ENCODE data around the gene LTBP3. TPM values are rescaled to one million over a fixed set of nuclear protein-coding genes. Genes with fewer than 3 reads are reported as not detected.

LTBP3 gene
- total RNA-seq, 1 donor from 2014 or later = 25.0 TPM

DNA sequence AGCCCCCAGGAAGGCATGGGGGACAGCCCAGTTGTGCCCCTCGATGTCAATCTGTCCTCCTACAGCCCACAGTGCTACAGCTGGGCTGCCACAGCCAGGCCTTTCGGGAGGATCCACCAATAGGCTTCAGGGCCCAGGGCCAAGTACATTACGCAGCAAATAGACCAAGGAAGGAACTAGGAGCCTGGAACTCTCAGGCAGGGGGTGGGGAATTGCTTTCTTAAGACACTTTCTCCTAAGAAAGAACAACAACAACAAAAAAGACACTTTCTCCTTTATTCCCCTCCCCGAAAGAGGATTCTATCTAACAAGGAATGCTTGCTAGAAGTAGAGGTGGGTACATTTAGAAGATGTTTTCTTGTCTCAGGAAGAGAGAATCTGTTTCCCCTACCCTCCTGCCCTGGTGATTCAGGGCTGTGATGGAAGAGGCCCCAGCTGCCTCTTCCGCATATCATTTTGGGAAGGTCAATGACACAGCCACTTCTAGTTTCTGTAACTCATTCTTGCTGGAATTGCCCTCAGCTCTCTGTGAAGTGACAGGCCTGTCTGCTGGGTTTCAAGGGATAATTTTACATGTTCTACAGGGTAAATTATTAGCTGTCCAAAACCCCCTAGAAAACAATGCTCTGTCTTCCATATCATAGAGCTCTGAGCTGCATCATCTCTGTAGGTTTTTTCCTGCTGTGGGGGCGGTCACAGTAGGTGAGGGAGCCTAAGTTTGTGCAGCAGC is 65.4 kb downstream of the LTBP3 start:
- H3K4me3 Mint-ChIP-seq = peak overlapping the region; percentile 73
- H3K27me3 Mint-ChIP-seq = no peaks in the 10 kb centered on the region
- TF ChIP-seq, protein P1, sequence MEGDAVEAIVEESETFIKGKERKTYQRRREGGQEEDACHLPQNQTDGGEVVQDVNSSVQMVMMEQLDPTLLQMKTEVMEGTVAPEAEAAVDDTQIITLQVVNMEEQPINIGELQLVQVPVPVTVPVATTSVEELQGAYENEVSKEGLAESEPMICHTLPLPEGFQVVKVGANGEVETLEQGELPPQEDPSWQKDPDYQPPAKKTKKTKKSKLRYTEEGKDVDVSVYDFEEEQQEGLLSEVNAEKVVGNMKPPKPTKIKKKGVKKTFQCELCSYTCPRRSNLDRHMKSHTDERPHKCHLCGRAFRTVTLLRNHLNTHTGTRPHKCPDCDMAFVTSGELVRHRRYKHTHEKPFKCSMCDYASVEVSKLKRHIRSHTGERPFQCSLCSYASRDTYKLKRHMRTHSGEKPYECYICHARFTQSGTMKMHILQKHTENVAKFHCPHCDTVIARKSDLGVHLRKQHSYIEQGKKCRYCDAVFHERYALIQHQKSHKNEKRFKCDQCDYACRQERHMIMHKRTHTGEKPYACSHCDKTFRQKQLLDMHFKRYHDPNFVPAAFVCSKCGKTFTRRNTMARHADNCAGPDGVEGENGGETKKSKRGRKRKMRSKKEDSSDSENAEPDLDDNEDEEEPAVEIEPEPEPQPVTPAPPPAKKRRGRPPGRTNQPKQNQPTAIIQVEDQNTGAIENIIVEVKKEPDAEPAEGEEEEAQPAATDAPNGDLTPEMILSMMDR (IDR thresholded peaks at IDR 0.05) = no peak
- POLR2A ChIA-PET = interaction anchor here (0.5 to 26.3 kb wide), 12 partner anchors 12 to 1861 kb away, joined by 3 to 3752 read pairs (median 13); partner anchors contain the start of genes FRMD8, MALAT1, MUS81 and NEAT1
- intact Hi-C loops (cut with micrococcal nuclease) = no loop called here
- peaks cover 77% of the 10 kb centered on the region for H3K4me1 Mint-ChIP-seq
- ATAC-seq (ENCODE audit: low read depth) (peak; percentile 10), DNase-seq (no peak)
- H3K36me3 Mint-ChIP-seq (ENCODE audit: low read depth) = peaks cover under 1% of the 10 kb centered on the region
- H3K9me3 Mint-ChIP-seq = no peaks in the 10 kb centered on the region
- H3K27ac Mint-ChIP-seq = peak overlapping the region; percentile 90
- CTCF ChIA-PET = interaction anchor here (0.6 to 2.7 kb wide), 7 partner anchors 10 to 105 kb away, joined by 3 to 9 read pairs (median 4); no protein-coding TSS in a partner anchor

DNA sequence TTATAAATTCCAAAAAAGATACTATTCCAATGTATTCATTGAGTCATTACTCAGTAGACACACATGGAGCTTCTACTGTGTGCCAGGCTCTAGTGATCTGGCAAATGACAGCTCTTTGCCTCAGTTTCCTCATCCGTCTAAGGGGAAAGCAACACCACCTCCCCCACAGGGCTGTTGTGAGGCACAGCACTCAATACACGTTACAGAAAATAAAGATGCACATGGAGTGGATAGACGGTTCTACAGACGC is 65.8 kb downstream of the LTBP3 start:
- Mint-ChIP-seq H3K36me3 (ENCODE audit: low read depth) (no peaks in the 10 kb centered on the region), H3K27ac (peak overlapping the region; percentile 90), H3K4me3 (peak overlapping the region; percentile 52), H3K27me3 (no peaks in the 10 kb centered on the region), H3K4me1 (peaks cover 81% of the 10 kb centered on the region), H3K9me3 (no peaks in the 10 kb centered on the region)
- no peak for DNase-seq
- CTCF ChIA-PET = interaction anchor here (0.6 to 2.7 kb wide), 4 partner anchors 10 to 104 kb away, joined by 3 to 9 read pairs (median 4); no protein-coding TSS in a partner anchor
- POLR2A ChIA-PET = interaction anchor here (1.1 to 26.3 kb wide), 9 partner anchors 12 to 367 kb away, joined by 3 to 3752 read pairs (median 133); partner anchors contain the start of genes FRMD8, MALAT1, MUS81 and NEAT1
- intact Hi-C loops (cut with micrococcal nuclease) = no loop called here
- TF ChIP-seq, protein P1 (IDR thresholded peaks at IDR 0.05) = no peak
- no peak for ATAC-seq (ENCODE audit: low read depth)

DNA sequence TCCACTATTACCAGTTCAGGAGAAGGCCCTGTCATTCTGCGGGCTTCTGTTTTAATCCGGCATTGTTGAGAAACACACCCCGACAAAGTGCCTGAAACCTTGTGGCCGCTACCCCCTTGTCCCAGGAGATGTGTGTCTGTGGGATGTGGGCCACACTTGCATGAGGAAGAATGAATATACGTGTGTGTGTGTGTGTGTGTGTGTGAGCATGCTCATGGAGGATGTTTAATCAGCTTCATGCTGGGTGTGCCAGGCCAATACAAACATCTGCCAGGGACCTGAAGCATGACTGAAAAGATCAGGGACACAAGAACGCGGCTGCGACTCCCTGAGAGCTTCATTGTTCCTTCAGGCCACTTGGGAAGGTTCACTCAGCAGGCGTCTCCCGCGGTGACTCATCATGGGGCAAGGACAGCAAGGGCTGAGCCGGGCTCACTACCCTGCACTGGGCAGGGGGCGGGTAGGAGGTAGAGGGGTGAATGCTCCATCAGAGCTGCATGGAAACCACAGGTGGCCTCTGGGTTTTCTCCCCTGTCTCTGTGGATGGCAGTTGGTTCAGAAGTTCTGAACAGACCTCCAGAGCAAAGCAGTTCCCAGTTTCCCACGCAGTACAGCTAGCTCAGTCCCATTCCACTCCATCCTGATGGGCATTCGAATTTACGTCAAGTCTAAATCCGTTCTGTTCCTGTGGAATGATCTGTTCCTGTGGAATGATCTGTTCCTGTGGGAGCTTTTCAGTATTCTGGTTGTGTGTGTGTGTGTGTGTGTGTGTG is 66.4 kb downstream of the LTBP3 start:
- intact Hi-C loops (cut with micrococcal nuclease) = no loop called here
- Mint-ChIP-seq H3K9me3 (no peaks in the 10 kb centered on the region), H3K36me3 (ENCODE audit: low read depth) (no peaks in the 10 kb centered on the region), H3K4me1 (peaks cover 82% of the 10 kb centered on the region), H3K27ac (peak overlapping the region; percentile 90), H3K27me3 (no peaks in the 10 kb centered on the region), H3K4me3 (peak overlapping the region; percentile 52)
- DNase-seq = no peak
- POLR2A ChIA-PET = interaction anchor here (0.6 to 26.3 kb wide), 11 partner anchors 13 to 368 kb away, joined by 3 to 3752 read pairs (median 15); partner anchors contain the start of genes FRMD8, MALAT1, MUS81 and NEAT1
- CTCF ChIA-PET = interaction anchor here (0.6 to 2.7 kb wide), 5 partner anchors 10 to 104 kb away, joined by 3 to 9 read pairs (median 3); no protein-coding TSS in a partner anchor
- peak; percentile 26 for ATAC-seq (ENCODE audit: low read depth)
- TF ChIP-seq, protein P1 (IDR thresholded peaks at IDR 0.05) = no peak

DNA sequence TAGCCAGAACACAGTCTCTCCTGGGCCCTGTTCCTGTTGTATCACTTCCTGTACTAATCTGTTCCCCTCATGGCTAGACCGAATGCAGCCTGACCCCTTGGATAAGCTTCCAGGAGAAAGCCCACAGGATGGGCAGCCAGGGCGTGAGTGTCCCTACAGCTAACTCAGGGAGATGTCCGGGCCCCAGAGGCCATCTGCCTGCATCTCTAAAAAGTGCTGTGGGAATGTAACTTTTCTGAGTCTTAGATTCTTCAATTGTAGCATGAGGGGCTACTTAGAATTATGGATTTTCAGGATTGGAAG is 67.0 kb downstream of the LTBP3 start:
- intact Hi-C loops (cut with micrococcal nuclease) = no loop called here
- Mint-ChIP-seq H3K4me1 (peaks cover 76% of the 10 kb centered on the region), H3K4me3 (no peak overlapping the region), H3K9me3 (no peaks in the 10 kb centered on the region), H3K27ac (peak overlapping the region; percentile 90), H3K27me3 (no peaks in the 10 kb centered on the region), H3K36me3 (ENCODE audit: low read depth) (no peaks in the 10 kb centered on the region)
- ChIA-PET CTCF (interaction anchor here (0.9 to 1.4 kb wide), 2 partner anchors 11 to 12 kb away, joined by 3 read pairs; no protein-coding TSS in a partner anchor), POLR2A (interaction anchor here (1.0 to 26.3 kb wide), 8 partner anchors 13 to 369 kb away, joined by 3 to 3752 read pairs (median 358); partner anchors contain the start of genes FRMD8, MALAT1, MUS81 and NEAT1)
- DNase-seq = no peak
- TF ChIP-seq, protein P1 (IDR thresholded peaks at IDR 0.05) = no peak
- no peak for ATAC-seq (ENCODE audit: low read depth)

Measured in activated B cell treated with CpG ODN at 0.5 μM for 24 hours (primary cell).